Loucy (cell line): ENCODE results near the gene PKDCC.

Experiments used
- CTCF ChIP-seq: fragments of 200-600 bp; sonication (generic); conservative IDR thresholded peaks from 2 replicates; pipeline ENCODE4 v1.5.1; 2014; ENCODE audit warnings: mild to moderate bottlenecking, antibody characterized with exemption, low read length
- EZH2phosphoT487 ChIP-seq: fragments of 200-600 bp; IDR thresholded peaks from 2 replicates; pipeline ENCODE4 v1.6.1; 2018; ENCODE audit warnings: antibody characterized with exemption, mild to moderate bottlenecking, moderate library complexity, borderline replicate concordance

GRCh38 chr2:42096869-42097591 lies 49.2 kb downstream of the PKDCC start:
- no peak for TF ChIP-seq CTCF
- TF ChIP-seq EZH2phosphoT487, result no peak
